RPMI7951 (cell line): ENCODE data around the gene NUDT3. TPM values are rescaled to one million over a fixed set of nuclear protein-coding genes. Genes with fewer than 3 reads are reported as not detected.
"Not testable (repeated sequence)": the region's sequence is repeated elsewhere in the genome, so short reads cannot be mapped to it uniquely, and the experiment has no call there.

Experiments
- DNase-seq: peaks from one replicate; pipeline ENCODE4 v3.0.0-alpha.2; 2012; ENCODE audit warnings: low read depth
- total RNA-seq: library from RNA; depleted of rRNA; stranded (reverse); fragments of >200 nt; shearing (Covaris generic); gene quantifications from 2 replicates; pipeline ENCODE4 v1.2.3, GENCODE V29; 2014

The NUDT3 gene
- total RNA-seq, 1 experiment from 2014 or later = 19.1 TPM

GRCh38 chr6:34370361-34370760, 22.1 kb downstream of the NUDT3 start:
- no peak for DNase-seq

DNA sequence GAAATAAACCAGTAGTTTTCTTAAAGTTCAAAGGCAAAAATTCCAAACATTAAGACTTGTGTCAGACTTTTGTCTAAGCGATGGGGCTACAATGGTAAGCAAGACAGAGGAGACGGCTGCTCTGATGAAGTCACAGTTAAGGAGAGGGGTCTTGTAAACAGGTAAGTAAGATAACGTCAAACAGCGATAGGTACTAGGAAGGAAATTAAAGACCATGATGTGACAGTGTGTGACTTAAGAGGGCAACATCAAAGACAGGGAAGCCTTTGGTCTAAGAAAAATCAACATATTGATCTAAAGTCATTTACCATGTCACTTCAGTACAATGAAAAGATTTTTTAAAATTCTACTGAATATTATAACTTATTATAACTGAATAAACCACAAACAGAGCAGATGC, 23.1 kb downstream of the NUDT3 start:
- no peak for DNase-seq

DNA sequence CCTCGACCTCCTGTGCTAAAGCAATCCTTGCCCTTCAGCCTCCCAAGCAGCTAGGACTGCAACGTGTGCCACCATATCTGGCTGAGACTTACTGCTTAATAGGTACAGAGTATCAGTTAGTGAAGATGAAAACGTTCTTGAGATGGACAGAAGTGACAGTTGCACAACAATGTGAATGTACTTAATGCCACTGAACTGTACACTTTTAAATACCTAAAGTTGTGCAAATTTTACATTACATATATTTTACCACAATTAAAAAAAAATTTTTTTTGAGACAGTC, 25.9 kb downstream of the NUDT3 start:
- DNase-seq = no peak

GRCh38 chr6:34365781-34366638, 26.5 kb downstream of the NUDT3 start:
- peak; percentile 50 for DNase-seq

- not testable (repeated sequence) for DNase-seq
Observed at GRCh38 chr6:34363681-34364075, 28.8 kb downstream of the NUDT3 start.

DNA sequence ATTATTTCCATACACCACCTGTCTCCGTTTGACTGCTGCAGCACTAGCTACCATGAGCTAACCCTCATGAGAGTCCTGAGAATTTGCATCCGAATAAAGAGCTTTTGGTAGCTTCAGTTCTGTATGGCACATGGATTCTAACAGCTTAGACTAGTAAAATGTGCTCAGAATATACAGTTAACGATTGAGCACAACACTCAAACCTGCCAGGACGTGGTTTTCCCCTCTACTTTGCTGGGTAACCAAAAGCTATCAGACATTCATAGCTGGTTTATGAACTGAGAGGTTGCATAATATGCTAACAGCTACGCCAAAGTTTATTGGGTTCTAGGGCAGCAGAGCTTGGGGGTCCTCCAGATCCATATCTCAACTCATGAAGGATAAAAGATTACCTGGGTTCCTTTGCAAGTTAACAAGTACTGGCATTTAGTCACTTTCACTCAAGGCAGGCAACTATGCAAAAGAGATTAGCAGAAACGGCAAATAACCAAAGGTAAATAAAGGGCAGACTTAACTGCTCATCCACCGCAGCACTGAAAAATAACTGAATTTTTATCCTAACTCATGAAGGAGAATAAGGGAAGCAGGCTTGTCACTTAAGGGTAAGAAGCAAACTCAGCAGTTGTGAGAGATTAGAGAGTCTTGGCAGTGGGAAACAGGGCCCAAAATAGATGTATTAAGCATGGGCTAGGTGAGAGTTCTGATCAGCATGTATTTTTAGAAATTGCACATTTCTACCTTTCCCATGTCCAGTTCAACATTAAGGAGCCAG, 29.4 kb downstream of the NUDT3 start:
- no peak for DNase-seq

- no peak for DNase-seq
Observed at GRCh38 chr6:34362176-34362575, 30.3 kb downstream of the NUDT3 start.

DNA sequence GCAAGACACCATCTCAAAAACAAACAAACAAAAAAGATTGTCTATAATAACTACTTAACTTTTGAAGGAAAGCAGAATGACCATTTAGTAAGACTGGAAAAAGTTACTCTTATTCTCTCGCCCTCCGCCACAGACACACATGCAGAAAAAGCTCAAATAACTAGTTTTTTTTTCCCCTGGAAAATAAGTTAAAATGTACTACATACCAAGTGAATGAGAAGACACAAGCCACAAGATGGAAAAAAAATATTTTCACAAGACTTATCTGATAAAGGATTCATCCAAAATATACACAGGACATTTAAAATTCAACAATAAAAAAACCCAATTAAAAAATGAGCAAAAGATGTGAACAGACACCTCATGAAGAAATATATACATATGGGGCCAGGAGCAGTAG, 31.9 kb downstream of the NUDT3 start:
- peak; percentile 24 for DNase-seq

DNA sequence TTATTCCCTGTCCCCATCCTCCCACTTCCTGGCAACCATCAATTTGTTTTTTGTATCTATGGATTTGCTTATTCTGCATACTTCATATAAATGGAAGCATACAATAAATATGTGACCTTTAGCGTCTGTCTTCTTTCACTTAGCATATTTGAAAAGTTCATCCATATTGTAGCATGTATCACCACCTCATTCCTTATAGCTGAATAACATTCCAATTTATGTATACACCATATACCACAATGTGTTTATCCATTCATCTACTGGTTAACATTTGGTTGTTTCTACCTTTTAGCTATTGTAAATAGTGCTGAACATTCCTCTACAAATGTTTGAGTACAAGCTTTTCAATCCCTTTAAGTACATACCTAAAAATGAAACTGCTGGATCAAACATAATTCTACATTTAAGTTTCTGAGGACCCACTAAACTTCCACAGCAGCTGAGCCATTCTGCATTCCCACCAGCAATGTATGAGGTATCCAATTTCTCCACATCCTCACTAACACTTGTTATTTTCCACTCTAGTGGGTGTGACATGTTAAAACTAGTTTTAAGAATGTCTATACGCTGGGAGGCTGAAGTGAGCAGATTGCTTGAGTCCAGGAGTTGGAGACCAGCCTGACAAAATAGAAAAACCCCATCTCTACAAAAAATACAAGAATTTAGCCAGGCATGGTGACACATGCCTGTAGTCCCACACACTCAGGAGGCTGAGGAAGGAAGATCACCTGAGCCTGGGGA, 32.9 kb downstream of the NUDT3 start:
- DNase-seq = no peak

- DNase-seq = peak; percentile 51
Observed at GRCh38 chr6:34358389-34358905, 34.0 kb downstream of the NUDT3 start.

DNA sequence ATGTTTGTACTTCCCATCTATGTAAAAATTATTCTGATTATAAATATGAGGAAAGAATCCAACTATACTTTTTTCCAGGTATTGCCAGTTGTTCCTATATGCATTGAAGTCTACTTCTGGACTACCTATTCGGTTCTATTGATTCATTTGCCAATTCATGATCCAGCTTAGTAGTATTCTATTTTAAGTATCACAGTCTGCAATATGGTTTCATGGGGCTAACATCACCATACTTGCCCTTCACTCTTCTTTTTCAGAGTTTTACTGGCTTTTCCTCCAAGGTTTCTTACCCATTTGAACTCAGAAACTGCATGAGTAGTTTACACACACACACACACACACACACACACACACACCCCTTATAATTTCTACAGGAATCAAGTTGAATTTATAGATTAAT, 34.5 kb downstream of the NUDT3 start:
- DNase-seq = no peak

DNA sequence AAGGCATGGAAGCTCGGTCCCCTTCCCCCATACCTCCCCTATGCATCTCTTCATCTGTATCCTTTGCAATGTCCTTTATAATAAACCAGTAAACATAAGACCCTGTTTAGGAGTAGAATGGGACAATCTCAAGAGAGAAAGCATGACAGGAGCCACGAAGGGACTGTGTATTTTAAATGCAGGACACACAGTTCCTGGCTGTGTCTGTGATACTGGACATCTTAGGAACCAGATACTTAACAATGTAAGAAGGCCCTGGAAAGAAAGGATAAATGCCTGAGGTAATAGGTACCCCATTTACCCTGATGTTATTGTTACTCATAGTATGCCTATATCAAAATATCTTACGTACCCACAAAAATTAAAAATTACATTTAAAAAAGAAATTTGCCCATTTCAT, 36.6 kb downstream of the NUDT3 start:
- DNase-seq = no peak

DNA sequence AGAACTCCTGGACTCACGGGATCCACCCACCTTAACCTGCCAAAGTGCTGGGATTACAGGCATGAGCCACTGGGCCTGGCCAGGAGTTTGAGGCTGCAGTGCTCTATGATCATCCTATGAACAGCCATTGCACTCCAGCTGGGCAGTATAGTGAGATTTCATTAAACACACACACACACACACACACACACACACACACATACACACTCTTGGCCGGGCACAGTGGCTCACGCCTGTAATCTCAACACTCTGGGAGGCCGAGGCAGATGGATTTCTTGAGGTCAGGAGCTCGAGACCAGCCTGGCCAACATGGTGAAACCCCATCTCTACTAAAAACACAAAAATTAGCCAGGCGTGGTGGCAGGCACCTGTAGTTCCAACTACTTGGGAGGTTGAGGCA, 38.2 kb downstream of the NUDT3 start:
- DNase-seq = not testable (repeated sequence)

DNA sequence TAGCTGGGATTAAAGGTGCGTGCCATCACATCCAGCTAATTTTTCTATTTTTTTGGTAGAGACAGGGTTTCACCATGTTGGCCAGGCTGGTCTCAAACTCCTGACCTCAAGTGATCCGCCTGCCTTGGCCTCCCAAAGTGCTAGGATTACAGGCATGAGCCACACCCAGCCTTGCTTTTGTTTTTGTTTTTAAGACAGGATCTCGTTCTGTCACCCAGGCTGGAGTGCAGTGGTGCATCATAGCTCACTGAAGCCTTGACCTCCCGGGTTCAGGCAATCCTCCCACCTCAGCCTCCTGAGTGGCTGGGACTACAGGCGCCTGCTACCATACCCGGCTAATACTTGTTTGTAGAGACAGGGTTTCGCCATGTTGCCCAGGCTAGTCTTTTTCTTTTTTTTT, 38.9 kb downstream of the NUDT3 start:
- not testable (repeated sequence) for DNase-seq

DNA sequence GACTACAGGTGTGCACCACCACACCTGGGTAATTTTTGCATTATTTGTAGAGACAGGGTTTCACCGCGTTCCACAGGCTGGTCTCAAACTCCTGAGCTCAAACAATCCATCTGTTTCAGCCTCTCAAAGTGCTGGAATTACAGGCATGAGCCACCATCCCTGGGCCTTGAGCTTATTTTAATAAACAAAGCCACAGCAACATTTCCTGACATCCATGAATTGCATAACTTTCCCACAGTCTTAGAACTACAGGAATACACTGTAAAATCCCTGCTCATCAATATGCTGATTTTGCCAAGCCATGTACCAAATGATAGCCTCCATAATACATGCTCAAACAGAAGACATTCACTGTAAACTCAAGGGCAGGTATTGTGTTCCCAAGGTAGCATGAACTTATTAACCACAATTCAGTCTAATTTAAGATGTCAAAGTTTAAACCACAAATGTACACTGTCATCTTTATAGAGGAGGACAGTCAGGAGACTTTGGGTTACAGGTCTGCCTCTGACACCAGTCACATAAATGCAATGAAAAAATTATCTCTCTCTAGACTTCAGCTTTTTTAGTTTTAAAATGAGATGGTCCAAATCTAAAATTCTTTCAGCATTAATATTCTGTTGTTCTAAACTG, 40.0 kb downstream of the NUDT3 start:
- DNase-seq = no peak

GRCh38 chr6:34350934-34351217, 41.6 kb downstream of the NUDT3 start:
- DNase-seq = no peak

DNA sequence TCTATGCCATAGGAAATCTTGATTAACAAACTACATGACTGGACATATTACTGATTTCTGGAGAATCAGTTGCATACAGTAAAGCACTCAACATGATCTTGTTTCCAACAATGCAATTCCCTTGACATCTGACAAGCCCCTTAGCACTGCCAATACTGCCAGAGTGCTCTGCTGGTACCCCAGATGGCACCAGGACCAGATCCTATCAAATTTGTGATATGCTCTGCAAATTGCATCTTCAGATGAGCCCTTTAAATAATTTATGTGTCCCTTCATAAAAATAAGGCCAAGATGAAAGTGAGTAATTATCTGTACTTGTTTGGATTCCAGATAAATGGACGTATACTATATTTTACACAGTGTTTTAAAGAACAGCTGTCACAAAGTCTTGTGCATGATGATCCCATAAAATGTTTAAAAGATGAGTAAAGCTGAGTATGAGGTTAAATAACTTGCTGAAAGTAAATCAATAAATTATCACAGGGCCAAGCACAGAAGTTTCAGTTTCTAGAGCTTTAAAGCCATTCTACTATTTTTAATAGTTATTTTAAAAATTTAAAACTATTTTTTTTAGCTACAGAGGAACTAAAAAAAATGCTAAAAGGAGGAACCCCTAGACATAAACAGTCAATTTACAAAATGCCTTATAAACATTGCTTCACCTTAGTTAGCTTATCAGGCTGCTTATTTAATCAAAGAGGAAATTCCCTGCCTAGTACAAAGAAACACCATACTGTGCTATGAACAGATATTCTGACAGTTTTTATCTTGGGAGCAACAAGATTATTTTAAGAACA, 42.1 kb downstream of the NUDT3 start:
- DNase-seq = no peak

GRCh38 chr6:34349211-34349610, 43.3 kb downstream of the NUDT3 start:
- DNase-seq = no peak

- DNase-seq = no peak
Observed at GRCh38 chr6:34347303-34347702, 45.2 kb downstream of the NUDT3 start.

GRCh38 chr6:34346175-34347119, 46.0 kb downstream of the NUDT3 start:
- no peak for DNase-seq
